ENCODE results near the gene GM2A.

Gene GM2A

DNA sequence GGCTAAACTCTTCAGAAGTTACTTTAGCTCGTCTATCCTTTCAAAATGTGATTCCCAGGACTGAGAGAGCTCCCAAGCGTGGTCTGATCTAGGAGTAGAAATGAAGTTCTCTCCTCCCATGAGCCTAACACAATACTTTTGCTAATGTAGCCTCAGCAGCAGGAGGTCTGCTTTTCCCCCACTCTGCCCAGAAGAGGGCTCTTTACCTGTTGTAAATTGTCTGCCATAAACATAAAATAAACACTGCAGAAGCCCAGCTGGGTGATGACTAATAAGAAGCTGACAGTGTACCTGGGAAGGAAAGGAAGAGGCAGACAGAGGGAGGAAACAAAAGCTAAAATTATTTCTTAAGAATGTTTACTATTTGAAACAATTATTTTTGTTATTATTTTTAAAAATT is 35.2 kb downstream of the GM2A start:
- Histone ChIP-seq H3K79me2 (ENCODE audit: insufficient read depth, low read length) (no peaks in the 10 kb centered on the region), H3K9me3 (ENCODE audit: insufficient read depth, low read depth, low read length) (no peaks in the 10 kb centered on the region), H3K36me3 (ENCODE audit: insufficient read depth, low read length) (no peaks in the 10 kb centered on the region), H3K9me2 (replicated peaks; ENCODE audit: low read depth, low read length) (no peaks in the 10 kb centered on the region), H3K4me3 (ENCODE audit: low read length, poor library complexity, severe bottlenecking) (no peak overlapping the region), H3K9ac (ENCODE audit: low read depth, low read length, poor library complexity, severe bottlenecking) (no peak overlapping the region), H3F3A (ENCODE audit: low read depth) (no peaks in the 10 kb centered on the region), H3K27me3 (ENCODE audit: insufficient read depth, low read length, poor library complexity, severe bottlenecking) (no peaks in the 10 kb centered on the region), H3K4me2 (ENCODE audit: low read depth, low read length, poor library complexity, severe bottlenecking) (no peak overlapping the region), H4K20me1 (ENCODE audit: insufficient read depth, low read length, poor library complexity, severe bottlenecking) (no peaks in the 10 kb centered on the region), H3K4me1 (ENCODE audit: insufficient read depth, low read length, poor library complexity, severe bottlenecking) (no peaks in the 10 kb centered on the region), H2AFZ (ENCODE audit: low read length) (no peak overlapping the region)
- TF ChIP-seq, protein P1, sequence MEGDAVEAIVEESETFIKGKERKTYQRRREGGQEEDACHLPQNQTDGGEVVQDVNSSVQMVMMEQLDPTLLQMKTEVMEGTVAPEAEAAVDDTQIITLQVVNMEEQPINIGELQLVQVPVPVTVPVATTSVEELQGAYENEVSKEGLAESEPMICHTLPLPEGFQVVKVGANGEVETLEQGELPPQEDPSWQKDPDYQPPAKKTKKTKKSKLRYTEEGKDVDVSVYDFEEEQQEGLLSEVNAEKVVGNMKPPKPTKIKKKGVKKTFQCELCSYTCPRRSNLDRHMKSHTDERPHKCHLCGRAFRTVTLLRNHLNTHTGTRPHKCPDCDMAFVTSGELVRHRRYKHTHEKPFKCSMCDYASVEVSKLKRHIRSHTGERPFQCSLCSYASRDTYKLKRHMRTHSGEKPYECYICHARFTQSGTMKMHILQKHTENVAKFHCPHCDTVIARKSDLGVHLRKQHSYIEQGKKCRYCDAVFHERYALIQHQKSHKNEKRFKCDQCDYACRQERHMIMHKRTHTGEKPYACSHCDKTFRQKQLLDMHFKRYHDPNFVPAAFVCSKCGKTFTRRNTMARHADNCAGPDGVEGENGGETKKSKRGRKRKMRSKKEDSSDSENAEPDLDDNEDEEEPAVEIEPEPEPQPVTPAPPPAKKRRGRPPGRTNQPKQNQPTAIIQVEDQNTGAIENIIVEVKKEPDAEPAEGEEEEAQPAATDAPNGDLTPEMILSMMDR (conservative IDR thresholded peaks at IDR 0.05; ENCODE audit: low read length), result peak; percentile 58
- TF ChIP-seq EZH2phosphoT487 (IDR thresholded peaks at IDR 0.05; ENCODE audit: borderline replicate concordance), result no peak

DNA sequence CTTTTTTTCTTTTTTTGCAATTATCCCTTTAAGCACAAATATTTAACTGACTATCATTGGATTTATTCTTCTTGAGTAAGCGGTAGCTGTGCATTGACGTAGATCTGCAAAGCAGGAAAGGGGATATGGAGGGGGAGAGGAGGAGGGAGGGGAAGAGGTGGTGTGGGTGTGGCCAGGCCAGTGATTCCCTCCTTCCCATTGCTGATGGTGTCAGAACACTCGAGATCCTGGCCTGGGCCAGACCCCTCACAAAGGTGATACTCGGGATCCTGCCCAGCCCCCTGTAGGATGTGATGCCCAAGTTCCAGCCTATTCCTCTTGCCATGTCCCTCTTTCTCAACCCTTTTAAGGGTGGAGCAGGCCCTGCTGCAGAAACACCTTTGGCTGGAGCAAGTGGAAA is 40.6 kb downstream of the GM2A start:
- Histone ChIP-seq H3K4me2 (ENCODE audit: low read depth, low read length, poor library complexity, severe bottlenecking) (no peak overlapping the region), H3F3A (ENCODE audit: low read depth) (no peaks in the 10 kb centered on the region), H3K79me2 (ENCODE audit: insufficient read depth, low read length) (no peaks in the 10 kb centered on the region), H2AFZ (ENCODE audit: low read length) (no peak overlapping the region), H3K9me3 (ENCODE audit: insufficient read depth, low read depth, low read length) (no peaks in the 10 kb centered on the region), H4K20me1 (ENCODE audit: insufficient read depth, low read length, poor library complexity, severe bottlenecking) (no peaks in the 10 kb centered on the region), H3K36me3 (ENCODE audit: insufficient read depth, low read length) (no peaks in the 10 kb centered on the region), H3K27me3 (ENCODE audit: insufficient read depth, low read length, poor library complexity, severe bottlenecking) (no peaks in the 10 kb centered on the region), H3K9me2 (replicated peaks; ENCODE audit: low read depth, low read length) (no peaks in the 10 kb centered on the region), H3K4me3 (ENCODE audit: low read length, poor library complexity, severe bottlenecking) (no peak overlapping the region), H3K9ac (ENCODE audit: low read depth, low read length, poor library complexity, severe bottlenecking) (no peak overlapping the region), H3K4me1 (ENCODE audit: insufficient read depth, low read length, poor library complexity, severe bottlenecking) (no peaks in the 10 kb centered on the region)
- TF ChIP-seq, protein P1 (conservative IDR thresholded peaks at IDR 0.05; ENCODE audit: low read length), result no peak
- no peak for TF ChIP-seq EZH2phosphoT487 (IDR thresholded peaks at IDR 0.05; ENCODE audit: borderline replicate concordance)

DNA sequence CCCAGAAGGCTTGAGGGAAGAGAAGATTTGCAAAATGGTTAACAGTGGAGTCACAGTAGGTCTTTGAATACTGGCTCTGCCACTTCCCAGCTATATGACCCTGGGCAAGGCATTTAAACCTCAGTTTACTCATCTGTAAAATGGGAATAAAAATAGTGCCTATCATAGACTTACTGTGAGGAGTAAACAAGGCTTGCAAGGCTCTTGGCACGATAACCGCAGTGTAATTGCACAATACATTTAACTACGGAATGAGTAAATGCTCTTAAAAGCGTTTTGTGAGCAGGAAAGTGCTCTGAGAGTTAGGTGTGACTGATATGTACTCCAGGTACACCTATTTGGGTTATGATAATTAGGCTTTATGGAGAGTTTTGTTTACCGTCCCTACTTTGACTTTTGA is 42.2 kb downstream of the GM2A start:
- Histone ChIP-seq H3K27me3 (ENCODE audit: insufficient read depth, low read length, poor library complexity, severe bottlenecking) (no peaks in the 10 kb centered on the region), H3K4me2 (ENCODE audit: low read depth, low read length, poor library complexity, severe bottlenecking) (no peak overlapping the region), H3K9me3 (ENCODE audit: insufficient read depth, low read depth, low read length) (no peaks in the 10 kb centered on the region), H3K9ac (ENCODE audit: low read depth, low read length, poor library complexity, severe bottlenecking) (no peak overlapping the region), H3K4me1 (ENCODE audit: insufficient read depth, low read length, poor library complexity, severe bottlenecking) (no peaks in the 10 kb centered on the region), H2AFZ (ENCODE audit: low read length) (no peak overlapping the region), H3K79me2 (ENCODE audit: insufficient read depth, low read length) (no peaks in the 10 kb centered on the region), H3K36me3 (ENCODE audit: insufficient read depth, low read length) (no peaks in the 10 kb centered on the region), H3K4me3 (ENCODE audit: low read length, poor library complexity, severe bottlenecking) (no peak overlapping the region), H3F3A (ENCODE audit: low read depth) (no peaks in the 10 kb centered on the region), H3K9me2 (replicated peaks; ENCODE audit: low read depth, low read length) (no peaks in the 10 kb centered on the region), H4K20me1 (ENCODE audit: insufficient read depth, low read length, poor library complexity, severe bottlenecking) (no peaks in the 10 kb centered on the region)
- no peak for TF ChIP-seq EZH2phosphoT487 (IDR thresholded peaks at IDR 0.05; ENCODE audit: borderline replicate concordance)
- TF ChIP-seq, protein P1 (conservative IDR thresholded peaks at IDR 0.05; ENCODE audit: low read length), result no peak
